ENCODE data around the gene LHX3.
A peak's percentile ranks its signal among the peaks of the same experiment; 100 is the strongest.

LHX3 gene

GRCh38 chr9:136191099-136191959 is 13.6 kb downstream of the LHX3 start:
- DNase-seq, result no peak

GRCh38 chr9:136190656-136191055 is 14.3 kb downstream of the LHX3 start:
- DNase-seq, result no peak

- no peak for DNase-seq
These were observed 14.7 kb downstream of the LHX3 start for GRCh38 chr9:136190237-136190601.

GRCh38 chr9:136189394-136190236 is 15.3 kb downstream of the LHX3 start:
- DNase-seq, result no peak

GRCh38 chr9:136187683-136188586 is 17.0 kb downstream of the LHX3 start:
- no peak for DNase-seq

GRCh38 chr9:136187197-136187596 is 17.7 kb downstream of the LHX3 start:
- no peak for DNase-seq

- no peak for DNase-seq
These were observed 18.5 kb downstream of the LHX3 start for GRCh38 chr9:136186386-136186785.

GRCh38 chr9:136185596-136186366 is 19.1 kb downstream of the LHX3 start:
- DNase-seq, result peak; percentile 26

- DNase-seq, result no peak
These were observed 19.9 kb downstream of the LHX3 start for GRCh38 chr9:136185066-136185465.

- no peak for DNase-seq
These were observed 22.0 kb downstream of the LHX3 start for GRCh38 chr9:136182850-136183422.

- DNase-seq, result no peak
These were observed 22.5 kb downstream of the LHX3 start for GRCh38 chr9:136182420-136182787.

- no peak for DNase-seq
These were observed 23.0 kb downstream of the LHX3 start for GRCh38 chr9:136181784-136182419.

GRCh38 chr9:136180586-136180985 is 24.3 kb downstream of the LHX3 start:
- DNase-seq, result no peak

- DNase-seq, result no peak
These were observed 25.2 kb downstream of the LHX3 start for GRCh38 chr9:136179761-136180160.

- DNase-seq, result no peak
These were observed 25.8 kb downstream of the LHX3 start for GRCh38 chr9:136179101-136179616.

- DNase-seq, result no peak
These were observed 26.2 kb downstream of the LHX3 start for GRCh38 chr9:136178773-136179075.

- DNase-seq, result no peak
These were observed 26.7 kb downstream of the LHX3 start for GRCh38 chr9:136178061-136178772.

- DNase-seq, result no peak
These were observed 27.7 kb downstream of the LHX3 start for GRCh38 chr9:136177224-136177623.

- no peak for DNase-seq
These were observed 29.2 kb downstream of the LHX3 start for GRCh38 chr9:136175616-136176197.
